Neural cell (in vitro differentiated cells): ENCODE results near the gene NRARP. TPM values are rescaled to one million over a fixed set of nuclear protein-coding genes. Genes with fewer than 3 reads are reported as not detected.

ENCODE experiments used
- H2AFZ ChIP-seq: fragments of 200-600, 300-800 bp; sonication (generic), shearing (Covaris generic); 2 replicates; pipeline ENCODE4 v1.6.0; 2014; ENCODE audit warnings: low read depth, mild to moderate bottlenecking, antibody characterized with exemption, low read length, moderate library complexity
- H3F3A ChIP-seq: fragments of 200-600 bp; shearing (Covaris generic); 2 replicates; pipeline ENCODE4 v1.6.1; 2016; ENCODE audit warnings: mild to moderate bottlenecking, moderate library complexity, mixed read lengths, antibody characterized with exemption, low read length; ENCODE audit not compliant: insufficient read depth, poor library complexity, severe bottlenecking
- H3K27ac ChIP-seq: fragments of 200-600, 300-800 bp; sonication (generic), shearing (Covaris generic); 2 replicates; pipeline ENCODE4 v1.5.1; 2014; ENCODE audit warnings: mild to moderate bottlenecking, low read length, moderate library complexity
- H3K27me3 ChIP-seq: fragments of 300-800, 200-600 bp; sonication (generic), shearing (Covaris generic); 2 replicates; pipeline ENCODE4 v1.6.0; 2014; ENCODE audit warnings: mild to moderate bottlenecking, low read depth, low read length, moderate library complexity; ENCODE audit not compliant: insufficient read depth
- H3K36me3 ChIP-seq: fragments of 300-800, 200-600 bp; sonication (generic), shearing (Covaris generic); 2 replicates; pipeline ENCODE4 v1.5.1; 2014; ENCODE audit warnings: mild to moderate bottlenecking, antibody characterized with exemption, low read length, moderate library complexity; ENCODE audit not compliant: insufficient read depth
- H3K4me2 ChIP-seq: fragments of 300-800, 200-600 bp; sonication (generic), shearing (Covaris generic); 2 replicates; pipeline ENCODE4 v1.6.0; 2014; ENCODE audit warnings: mild to moderate bottlenecking, low read length
- H3K4me3 ChIP-seq: fragments of 300-800, 200-600 bp; sonication (generic), shearing (Covaris generic); 2 replicates; pipeline ENCODE4 v1.5.1; 2014; ENCODE audit warnings: mild to moderate bottlenecking, low read length, moderate library complexity
- H3K79me2 ChIP-seq: fragments of 200-600 bp; shearing (Covaris generic); replicated peaks from 2 replicates; pipeline ENCODE4 v1.6.0; 2014; ENCODE audit warnings: mild to moderate bottlenecking, low read length, moderate library complexity; ENCODE audit not compliant: insufficient read depth
- H3K9ac ChIP-seq: fragments of 300-800, 200-600 bp; sonication (generic), shearing (Covaris generic); 2 replicates; pipeline ENCODE4 v1.6.1; 2016; ENCODE audit warnings: mild to moderate bottlenecking, low read length, mixed read lengths
- H3K9me2 ChIP-seq: fragments of 200-600 bp; shearing (Covaris generic); 2 replicates; pipeline ENCODE4 v1.6.1; 2016; ENCODE audit warnings: mild to moderate bottlenecking, low read length, mixed read lengths; ENCODE audit not compliant: insufficient read depth
- H3K9me3 ChIP-seq: fragments of 200-600, 300-800 bp; sonication (generic), shearing (Covaris generic); 2 replicates; pipeline ENCODE4 v1.6.1; 2016; ENCODE audit warnings: mild to moderate bottlenecking, mixed run types, low read length, moderate library complexity, mixed read lengths
- H4K20me1 ChIP-seq: fragments of 200-600 bp; shearing (Covaris generic); 2 replicates; pipeline ENCODE4 v1.6.1; 2016; ENCODE audit warnings: mild to moderate bottlenecking, mixed run types; ENCODE audit not compliant: insufficient read depth
- CTCF ChIP-seq: fragments of 450-650 bp; IDR thresholded peaks from 2 replicates; pipeline ENCODE4 v1.5.1; 2014; ENCODE audit warnings: antibody characterized with exemption, mild to moderate bottlenecking, moderate library complexity; ENCODE audit not compliant: poor library complexity, severe bottlenecking
- EP300 ChIP-seq: fragments of 450-650 bp; conservative IDR thresholded peaks from 2 replicates; pipeline ENCODE4 v1.6.1; 2014; ENCODE audit warnings: antibody characterized with exemption, mild to moderate bottlenecking, moderate library complexity; ENCODE audit not compliant: poor library complexity, severe bottlenecking
- EZH2 ChIP-seq: fragments of 200-600, 300-800 bp; shearing (Covaris generic), sonication (generic); IDR thresholded peaks from 2 replicates; pipeline ENCODE4 v1.6.1; 2014; ENCODE audit warnings: antibody characterized with exemption, low read length, borderline replicate concordance, mild to moderate bottlenecking; ENCODE audit not compliant: insufficient read depth, poor library complexity, severe bottlenecking
- MXI1 ChIP-seq: fragments of 450-650 bp; conservative IDR thresholded peaks from 2 replicates; pipeline ENCODE4 v1.6.1; 2014; ENCODE audit warnings: antibody characterized with exemption, mild to moderate bottlenecking; ENCODE audit not compliant: poor library complexity, severe bottlenecking
- POLR2AphosphoS5 ChIP-seq: IDR thresholded peaks from 2 replicates; pipeline ENCODE4 v1.6.1; 2012
- RAD21 ChIP-seq: fragments of 450-650 bp; conservative IDR thresholded peaks from 2 replicates; pipeline ENCODE4 v1.6.1; 2014; ENCODE audit warnings: antibody characterized with exemption, mild to moderate bottlenecking, moderate library complexity
- REST ChIP-seq: IDR thresholded peaks from 2 replicates; pipeline ENCODE4 v1.6.1; 2012; ENCODE audit warnings: borderline replicate concordance
- SMC3 ChIP-seq: fragments of 450-650 bp; conservative IDR thresholded peaks from 2 replicates; pipeline ENCODE4 v1.6.1; 2014; ENCODE audit warnings: antibody characterized with exemption, mild to moderate bottlenecking, moderate library complexity; ENCODE audit not compliant: poor library complexity
- TAF1 ChIP-seq: IDR thresholded peaks from 2 replicates; pipeline ENCODE4 v1.6.1; 2012; ENCODE audit warnings: low read depth
- polyA plus RNA-seq: library from polyadenylated mRNA; depleted of rRNA; stranded (reverse); fragments of >200 nt; gene quantifications from 2 replicates; pipeline ENCODE4 v1.2.3, GENCODE V29; 2014

Gene NRARP
- polyA plus RNA-seq, 1 donor from 2014 or later = 2.3 TPM

- Histone ChIP-seq H3K9me2 (no peaks in the 10 kb centered on the region), H3K4me3 (no peak overlapping the region), H3K9ac (no peak overlapping the region), H3K27me3 (no peaks in the 10 kb centered on the region), H4K20me1 (no peaks in the 10 kb centered on the region), H3K4me2 (no peak overlapping the region), H3K27ac (no peak overlapping the region), H3K9me3 (no peaks in the 10 kb centered on the region), H3K79me2 (no peaks in the 10 kb centered on the region), H2AFZ (no peak overlapping the region), H3F3A (no peaks in the 10 kb centered on the region), H3K36me3 (no peaks in the 10 kb centered on the region)
- TF ChIP-seq RAD21 (no peak), POLR2AphosphoS5 (no peak), MXI1 (no peak), CTCF (no peak), TAF1 (no peak), SMC3 (no peak), EZH2 (no peak), EP300 (no peak), REST (no peak)
Measured at GRCh38 chr9:137339045-137339907, 37.2 kb upstream of the NRARP start.

GRCh38 chr9:137336735-137337134 is 34.7 kb upstream of the NRARP start:
- Histone ChIP-seq H3F3A (no peaks in the 10 kb centered on the region), H3K79me2 (no peaks in the 10 kb centered on the region), H2AFZ (no peak overlapping the region), H3K4me2 (no peak overlapping the region), H3K27me3 (no peaks in the 10 kb centered on the region), H3K4me3 (no peak overlapping the region), H3K36me3 (no peaks in the 10 kb centered on the region), H4K20me1 (no peaks in the 10 kb centered on the region), H3K27ac (no peak overlapping the region), H3K9ac (no peak overlapping the region), H3K9me3 (no peaks in the 10 kb centered on the region), H3K9me2 (no peaks in the 10 kb centered on the region)
- TF ChIP-seq EZH2 = no peak
- TF ChIP-seq MXI1 = no peak
- TF ChIP-seq CTCF = no peak
